Keratinocyte (primary cell): ENCODE data around the gene MAGEA9B.

Experiments used
- CTCF ChIP-seq, 3 experiments: IDR thresholded peaks in 1 of 3; conservative IDR thresholded peaks in 1 of 3; optimal IDR thresholded peaks in 1 of 3; 2 replicates in 2 of 3; 3 replicates in 1 of 3; pipeline versions ENCODE3 to v1.5.1; 2011; ENCODE audit warnings: low read length in 3 of 3, mild to moderate bottlenecking in 3 of 3, moderate library complexity in 2 of 3, control low read depth in 1 of 3, inconsistent platforms in 1 of 3; ENCODE audit not compliant: insufficient read depth in 2 of 3; ENCODE audit errors: extremely low read depth in 1 of 3
- EZH2 ChIP-seq: IDR thresholded peaks from one replicate; pipeline ENCODE4 v1.6.1; 2012; ENCODE audit warnings: inconsistent platforms, mild to moderate bottlenecking, low read length, moderate library complexity

- TF ChIP-seq CTCF (optimal IDR thresholded peaks at IDR 0.05 in 1 of 3, IDR thresholded peaks at IDR 0.05 in 1 of 3, conservative IDR thresholded peaks at IDR 0.05 in 1 of 3; ENCODE audit: extremely low read depth in 1 of 3, insufficient read depth in 2 of 3, low read length in 3 of 3) = no peak
- TF ChIP-seq EZH2 = no peak
Measured at GRCh38 chrX:149611623-149612175, 24.4 kb upstream of the MAGEA9B start.
